Spleen (tissue), 7 donors: ENCODE data around the gene GPR61.

Source experiments
- POLR2A ChIP-seq, 3 donors: fragments of 450-650 bp; IDR thresholded peaks; one replicate each; pipeline ENCODE4 v1.5.1; 2017; ENCODE audit warnings: antibody characterized with exemption in 3 of 3, mild to moderate bottlenecking in 1 of 3
- POLR2AphosphoS5 ChIP-seq, 3 donors: sonication (generic); formaldehyde crosslinking; IDR thresholded peaks; one replicate each; pipeline ENCODE4 v1.5.1; 2017; ENCODE audit warnings: antibody characterized with exemption in 3 of 3
- TF ChIP-seq, protein P1 (sequence below), 11 experiments: fragments of 200-600 bp in 7 of 11; fragments of 450-650 bp in 4 of 11; sonication (generic) in 4 of 11; IDR thresholded peaks in 8 of 11; conservative IDR thresholded peaks in 3 of 11; 1 replicate in 7 of 11; 2 replicates in 4 of 11; pipeline versions ENCODE4 v1.4.0 to v1.8.0; 2016 to 2021; ENCODE audit warnings: antibody characterized with exemption in 11 of 11, inconsistent platforms in 4 of 11, mild to moderate bottlenecking in 1 of 11
- donor health status: DM: no; HTN: no; CAD: no; lungs with moderate emphysema.
- donor health status: DM: no; HTN: no; CAD: no.
- donor health status: DM: no; HTN: no; CAD: no.

DNA sequence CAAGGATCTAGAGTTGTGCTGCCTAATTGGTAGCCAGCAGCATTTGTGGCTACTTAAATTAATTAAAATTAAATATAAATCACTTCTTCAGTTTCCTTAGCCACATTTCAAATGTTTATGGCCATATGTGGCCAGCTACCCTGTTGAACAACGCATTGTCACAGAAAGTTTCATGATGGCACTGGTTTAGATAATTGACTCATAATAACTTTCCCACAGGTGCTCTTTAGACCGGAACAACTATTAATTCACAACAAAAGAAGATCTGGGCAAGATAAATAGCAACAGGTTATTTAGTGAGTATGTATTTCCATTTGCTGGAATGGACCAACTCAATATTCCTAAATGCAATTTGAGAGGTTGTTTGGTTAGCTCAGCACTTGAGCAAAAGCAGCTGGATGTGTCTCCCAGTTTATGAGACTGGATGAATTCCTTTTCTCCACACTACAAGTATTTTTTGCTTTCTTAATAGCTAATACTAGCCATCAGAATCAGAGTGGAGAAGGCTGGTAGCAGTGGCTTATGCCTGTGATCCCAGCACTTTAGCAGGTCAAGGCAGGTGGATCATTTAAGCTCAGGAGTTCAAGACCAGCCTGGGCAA is 26.5 kb upstream of the GPR61 start:
- TF ChIP-seq, protein P1, sequence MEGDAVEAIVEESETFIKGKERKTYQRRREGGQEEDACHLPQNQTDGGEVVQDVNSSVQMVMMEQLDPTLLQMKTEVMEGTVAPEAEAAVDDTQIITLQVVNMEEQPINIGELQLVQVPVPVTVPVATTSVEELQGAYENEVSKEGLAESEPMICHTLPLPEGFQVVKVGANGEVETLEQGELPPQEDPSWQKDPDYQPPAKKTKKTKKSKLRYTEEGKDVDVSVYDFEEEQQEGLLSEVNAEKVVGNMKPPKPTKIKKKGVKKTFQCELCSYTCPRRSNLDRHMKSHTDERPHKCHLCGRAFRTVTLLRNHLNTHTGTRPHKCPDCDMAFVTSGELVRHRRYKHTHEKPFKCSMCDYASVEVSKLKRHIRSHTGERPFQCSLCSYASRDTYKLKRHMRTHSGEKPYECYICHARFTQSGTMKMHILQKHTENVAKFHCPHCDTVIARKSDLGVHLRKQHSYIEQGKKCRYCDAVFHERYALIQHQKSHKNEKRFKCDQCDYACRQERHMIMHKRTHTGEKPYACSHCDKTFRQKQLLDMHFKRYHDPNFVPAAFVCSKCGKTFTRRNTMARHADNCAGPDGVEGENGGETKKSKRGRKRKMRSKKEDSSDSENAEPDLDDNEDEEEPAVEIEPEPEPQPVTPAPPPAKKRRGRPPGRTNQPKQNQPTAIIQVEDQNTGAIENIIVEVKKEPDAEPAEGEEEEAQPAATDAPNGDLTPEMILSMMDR (IDR thresholded peaks at IDR 0.05 in 8 of 11, conservative IDR thresholded peaks at IDR 0.05 in 3 of 11), result no peak
- no peak for TF ChIP-seq POLR2A (IDR thresholded peaks at IDR 0.05)
- no peak for TF ChIP-seq POLR2AphosphoS5 (IDR thresholded peaks at IDR 0.05)
